ENCODE data around the gene RHBDF1.

DNA sequence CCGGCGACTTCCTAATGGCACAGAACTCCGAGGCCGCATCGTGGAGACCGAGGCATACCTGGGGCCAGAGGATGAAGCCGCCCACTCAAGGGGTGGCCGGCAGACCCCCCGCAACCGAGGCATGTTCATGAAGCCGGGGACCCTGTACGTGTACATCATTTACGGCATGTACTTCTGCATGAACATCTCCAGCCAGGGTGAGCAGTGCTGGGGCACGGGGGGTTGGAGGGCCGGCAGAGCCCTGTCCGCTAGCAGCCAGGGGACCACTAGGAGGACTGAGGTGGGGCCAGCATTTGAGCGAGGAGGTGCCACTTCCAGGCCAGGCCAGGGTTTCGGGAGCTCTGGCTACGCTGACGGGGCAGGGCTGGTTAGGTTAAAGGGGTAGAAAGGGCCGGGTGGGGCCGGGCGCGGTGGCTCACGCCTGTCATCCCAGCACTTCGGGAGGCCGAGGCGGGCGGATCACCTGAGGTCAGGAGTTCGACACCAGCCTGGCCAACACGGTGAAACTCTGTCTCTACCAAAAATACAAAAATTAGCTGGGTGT is 10.7 kb upstream of the RHBDF1 start:
- TF ChIP-seq, protein P1, sequence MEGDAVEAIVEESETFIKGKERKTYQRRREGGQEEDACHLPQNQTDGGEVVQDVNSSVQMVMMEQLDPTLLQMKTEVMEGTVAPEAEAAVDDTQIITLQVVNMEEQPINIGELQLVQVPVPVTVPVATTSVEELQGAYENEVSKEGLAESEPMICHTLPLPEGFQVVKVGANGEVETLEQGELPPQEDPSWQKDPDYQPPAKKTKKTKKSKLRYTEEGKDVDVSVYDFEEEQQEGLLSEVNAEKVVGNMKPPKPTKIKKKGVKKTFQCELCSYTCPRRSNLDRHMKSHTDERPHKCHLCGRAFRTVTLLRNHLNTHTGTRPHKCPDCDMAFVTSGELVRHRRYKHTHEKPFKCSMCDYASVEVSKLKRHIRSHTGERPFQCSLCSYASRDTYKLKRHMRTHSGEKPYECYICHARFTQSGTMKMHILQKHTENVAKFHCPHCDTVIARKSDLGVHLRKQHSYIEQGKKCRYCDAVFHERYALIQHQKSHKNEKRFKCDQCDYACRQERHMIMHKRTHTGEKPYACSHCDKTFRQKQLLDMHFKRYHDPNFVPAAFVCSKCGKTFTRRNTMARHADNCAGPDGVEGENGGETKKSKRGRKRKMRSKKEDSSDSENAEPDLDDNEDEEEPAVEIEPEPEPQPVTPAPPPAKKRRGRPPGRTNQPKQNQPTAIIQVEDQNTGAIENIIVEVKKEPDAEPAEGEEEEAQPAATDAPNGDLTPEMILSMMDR (conservative IDR thresholded peaks at IDR 0.05; ENCODE audit: low read depth in 2 of 2), result no peak
- TF ChIP-seq STAT1 (IDR thresholded peaks at IDR 0.05; ENCODE audit: unreplicated experiment) (no peak), POLR2AphosphoS5 (IDR thresholded peaks at IDR 0.05; ENCODE audit: low read depth) (no peak; the same call in none of the 2 replicates)

Data from GM23338 (cell line).